PFSK-1 (cell line): ENCODE results near the gene EXPH5.

Experiments
- POLR2AphosphoS5 ChIP-seq: IDR thresholded peaks from 2 replicates; pipeline ENCODE4 v1.6.1; 2012; ENCODE audit warnings: low read depth, mild to moderate bottlenecking, control low read depth, low read length, moderate library complexity
- SIN3A ChIP-seq: IDR thresholded peaks from 2 replicates; pipeline ENCODE4 v1.6.1; 2012; ENCODE audit warnings: mild to moderate bottlenecking, low read length, moderate library complexity, borderline replicate concordance; ENCODE audit not compliant: insufficient read depth
- TAF1 ChIP-seq: IDR thresholded peaks from 2 replicates; pipeline ENCODE4 v1.6.1; 2012; ENCODE audit warnings: low read length, control low read depth, borderline replicate concordance; ENCODE audit not compliant: insufficient read depth
- TF ChIP-seq, protein P1 (sequence below), 2 experiments: IDR thresholded peaks; 2 replicates each; pipeline versions ENCODE4 v1.6.1 to v1.8.0; 2011 to 2012; ENCODE audit warnings: low read depth in 2 of 2, low read length in 2 of 2, control low read depth in 1 of 2, inconsistent platforms in 1 of 2, mild to moderate bottlenecking in 1 of 2, moderate library complexity in 1 of 2; ENCODE audit not compliant: insufficient read depth in 1 of 2

DNA sequence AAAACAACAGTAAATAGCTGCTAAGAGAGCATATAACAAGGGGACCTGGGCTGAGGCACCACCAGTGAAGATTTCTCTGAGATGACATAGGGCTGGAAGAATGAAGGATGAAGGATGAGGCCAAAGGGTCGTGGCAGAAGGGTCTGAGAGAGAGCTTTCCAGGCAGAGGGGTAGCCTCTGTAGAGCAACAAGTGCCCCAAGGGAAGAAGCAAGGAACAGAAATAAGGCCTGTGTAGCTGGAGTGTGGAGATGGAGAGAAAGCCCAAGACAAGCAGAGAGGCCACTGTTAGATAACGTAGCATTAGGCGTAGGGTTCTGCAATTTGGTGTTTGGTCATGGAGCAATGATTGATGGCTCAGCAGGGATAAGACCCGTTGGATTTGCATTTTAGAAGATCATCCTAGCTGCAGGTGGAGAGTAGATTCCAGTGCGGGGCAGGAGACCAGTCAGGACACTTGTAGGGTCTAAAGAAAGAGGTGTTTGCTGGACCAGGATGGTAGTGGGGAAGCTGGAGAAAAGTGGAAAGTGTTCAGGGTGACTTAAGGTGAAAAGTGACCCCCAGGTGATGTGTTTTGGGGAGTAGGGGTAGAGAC lies 47.6 kb downstream of the EXPH5 start:
- TF ChIP-seq TAF1 (no peak), POLR2AphosphoS5 (no peak), SIN3A (no peak)
- TF ChIP-seq, protein P1, sequence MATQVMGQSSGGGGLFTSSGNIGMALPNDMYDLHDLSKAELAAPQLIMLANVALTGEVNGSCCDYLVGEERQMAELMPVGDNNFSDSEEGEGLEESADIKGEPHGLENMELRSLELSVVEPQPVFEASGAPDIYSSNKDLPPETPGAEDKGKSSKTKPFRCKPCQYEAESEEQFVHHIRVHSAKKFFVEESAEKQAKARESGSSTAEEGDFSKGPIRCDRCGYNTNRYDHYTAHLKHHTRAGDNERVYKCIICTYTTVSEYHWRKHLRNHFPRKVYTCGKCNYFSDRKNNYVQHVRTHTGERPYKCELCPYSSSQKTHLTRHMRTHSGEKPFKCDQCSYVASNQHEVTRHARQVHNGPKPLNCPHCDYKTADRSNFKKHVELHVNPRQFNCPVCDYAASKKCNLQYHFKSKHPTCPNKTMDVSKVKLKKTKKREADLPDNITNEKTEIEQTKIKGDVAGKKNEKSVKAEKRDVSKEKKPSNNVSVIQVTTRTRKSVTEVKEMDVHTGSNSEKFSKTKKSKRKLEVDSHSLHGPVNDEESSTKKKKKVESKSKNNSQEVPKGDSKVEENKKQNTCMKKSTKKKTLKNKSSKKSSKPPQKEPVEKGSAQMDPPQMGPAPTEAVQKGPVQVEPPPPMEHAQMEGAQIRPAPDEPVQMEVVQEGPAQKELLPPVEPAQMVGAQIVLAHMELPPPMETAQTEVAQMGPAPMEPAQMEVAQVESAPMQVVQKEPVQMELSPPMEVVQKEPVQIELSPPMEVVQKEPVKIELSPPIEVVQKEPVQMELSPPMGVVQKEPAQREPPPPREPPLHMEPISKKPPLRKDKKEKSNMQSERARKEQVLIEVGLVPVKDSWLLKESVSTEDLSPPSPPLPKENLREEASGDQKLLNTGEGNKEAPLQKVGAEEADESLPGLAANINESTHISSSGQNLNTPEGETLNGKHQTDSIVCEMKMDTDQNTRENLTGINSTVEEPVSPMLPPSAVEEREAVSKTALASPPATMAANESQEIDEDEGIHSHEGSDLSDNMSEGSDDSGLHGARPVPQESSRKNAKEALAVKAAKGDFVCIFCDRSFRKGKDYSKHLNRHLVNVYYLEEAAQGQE (IDR thresholded peaks at IDR 0.05; ENCODE audit: insufficient read depth in 1 of 2, low read depth in 2 of 2, low read length in 2 of 2): no peak
